Measurements from ENCODE around the gene MAPK11. TPM values are rescaled to one million over a fixed set of nuclear protein-coding genes. Genes with fewer than 3 reads are reported as not detected.

The MAPK11 gene
- total RNA-seq, 2 donors from 2014 or later, result 0.33 to 0.40 TPM

- Histone ChIP-seq H3K4me1 (ENCODE audit: control insufficient read depth, insufficient read depth, low read length) (no peaks in the 10 kb centered on the region), H3K9ac (ENCODE audit: extremely low read depth, low read length, poor library complexity, severe bottlenecking) (no peak overlapping the region), H3K4me3 (ENCODE audit: low read length) (no peak overlapping the region), H3K9me3 (ENCODE audit: control insufficient read depth, low read length) (no peaks in the 10 kb centered on the region), H3K27me3 (ENCODE audit: control insufficient read depth, insufficient read depth, low read length, poor library complexity, severe bottlenecking) (no peaks in the 10 kb centered on the region), H3K27ac (ENCODE audit: low read depth, low read length) (no peak overlapping the region), H3K36me3 (ENCODE audit: control insufficient read depth, insufficient read depth, low read length) (no peaks in the 10 kb centered on the region)
- no peak overlapping the region for H3K27ac Mint-ChIP-seq
- WGBS, 2 experiments (ENCODE audit: insufficient coverage in 1 of 2, insufficient read length in 1 of 2), result 86% methylated on average over 7 of the region's 7 CpGs; no CpG with 5 or more reads in 1 of the 2 experiments
- TF ChIP-seq CTCF (conservative IDR thresholded peaks at IDR 0.05), result no peak
- H3K36me3 Mint-ChIP-seq (ENCODE audit: low read depth), result no peaks in the 10 kb centered on the region
- DNase-seq, result no peak
- H3K4me1 Mint-ChIP-seq, result peaks cover 8% of the 10 kb centered on the region
- H3K9me3 Mint-ChIP-seq, result no peaks in the 10 kb centered on the region
- no peak overlapping the region for H3K4me3 Mint-ChIP-seq
- peaks cover 1% of the 10 kb centered on the region for H3K27me3 Mint-ChIP-seq (ENCODE audit: insufficient read depth)
Measured at GRCh38 chr22:50313021-50313420, 42.8 kb upstream of the MAPK11 start.

- H3K9me3 ChIP-seq (ENCODE audit: control insufficient read depth, low read length), result no peaks in the 10 kb centered on the region
- no peaks in the 10 kb centered on the region for H3K4me1 ChIP-seq (ENCODE audit: control insufficient read depth, insufficient read depth, low read length)
- no peak overlapping the region for H3K27ac ChIP-seq (ENCODE audit: low read depth, low read length)
- H3K27me3 Mint-ChIP-seq (ENCODE audit: insufficient read depth), result peaks cover 1% of the 10 kb centered on the region
- DNase-seq, result no peak
- no peak for TF ChIP-seq CTCF (conservative IDR thresholded peaks at IDR 0.05)
- no peaks in the 10 kb centered on the region for H3K27me3 ChIP-seq (ENCODE audit: control insufficient read depth, insufficient read depth, low read length, poor library complexity, severe bottlenecking)
- H3K4me3 Mint-ChIP-seq, result no peak overlapping the region
- WGBS, 2 experiments (ENCODE audit: insufficient coverage in 1 of 2, insufficient read length in 1 of 2), result 95 to 100% methylated on average over 4 to 9 of the region's 12 CpGs
- H3K4me3 ChIP-seq (ENCODE audit: low read length), result no peak overlapping the region
- H3K36me3 Mint-ChIP-seq (ENCODE audit: low read depth), result no peaks in the 10 kb centered on the region
- no peaks in the 10 kb centered on the region for H3K36me3 ChIP-seq (ENCODE audit: control insufficient read depth, insufficient read depth, low read length)
- no peak overlapping the region for H3K9ac ChIP-seq (ENCODE audit: extremely low read depth, low read length, poor library complexity, severe bottlenecking)
- no peaks in the 10 kb centered on the region for H3K9me3 Mint-ChIP-seq
- peaks cover 8% of the 10 kb centered on the region for H3K4me1 Mint-ChIP-seq
- no peak overlapping the region for H3K27ac Mint-ChIP-seq
Measured at GRCh38 chr22:50312371-50312770, 42.2 kb upstream of the MAPK11 start.

- H3K4me3 ChIP-seq (ENCODE audit: low read length), result no peak overlapping the region
- no peak for TF ChIP-seq CTCF (conservative IDR thresholded peaks at IDR 0.05)
- WGBS, 2 experiments (ENCODE audit: insufficient coverage in 1 of 2, insufficient read length in 1 of 2), result 92 to 95% methylated on average over 20 to 23 of the region's 23 CpGs
- H3K27me3 Mint-ChIP-seq (ENCODE audit: insufficient read depth), result peaks cover 1% of the 10 kb centered on the region
- H3K27me3 ChIP-seq (ENCODE audit: control insufficient read depth, insufficient read depth, low read length, poor library complexity, severe bottlenecking), result no peaks in the 10 kb centered on the region
- H3K36me3 ChIP-seq (ENCODE audit: control insufficient read depth, insufficient read depth, low read length), result no peaks in the 10 kb centered on the region
- H3K4me1 ChIP-seq (ENCODE audit: control insufficient read depth, insufficient read depth, low read length), result no peaks in the 10 kb centered on the region
- no peak for DNase-seq
- no peak overlapping the region for H3K4me3 Mint-ChIP-seq
- peaks cover 8% of the 10 kb centered on the region for H3K4me1 Mint-ChIP-seq
- no peaks in the 10 kb centered on the region for H3K9me3 ChIP-seq (ENCODE audit: control insufficient read depth, low read length)
- H3K9me3 Mint-ChIP-seq, result no peaks in the 10 kb centered on the region
- no peak overlapping the region for H3K27ac Mint-ChIP-seq
- no peak overlapping the region for H3K9ac ChIP-seq (ENCODE audit: extremely low read depth, low read length, poor library complexity, severe bottlenecking)
- no peaks in the 10 kb centered on the region for H3K36me3 Mint-ChIP-seq (ENCODE audit: low read depth)
- no peak overlapping the region for H3K27ac ChIP-seq (ENCODE audit: low read depth, low read length)
Measured at GRCh38 chr22:50311606-50312351, 41.6 kb upstream of the MAPK11 start.
